ENCODE data around the gene RGS19.
A peak's percentile ranks its signal among the peaks of the same experiment; 100 is the strongest.

RGS19 gene

DNA sequence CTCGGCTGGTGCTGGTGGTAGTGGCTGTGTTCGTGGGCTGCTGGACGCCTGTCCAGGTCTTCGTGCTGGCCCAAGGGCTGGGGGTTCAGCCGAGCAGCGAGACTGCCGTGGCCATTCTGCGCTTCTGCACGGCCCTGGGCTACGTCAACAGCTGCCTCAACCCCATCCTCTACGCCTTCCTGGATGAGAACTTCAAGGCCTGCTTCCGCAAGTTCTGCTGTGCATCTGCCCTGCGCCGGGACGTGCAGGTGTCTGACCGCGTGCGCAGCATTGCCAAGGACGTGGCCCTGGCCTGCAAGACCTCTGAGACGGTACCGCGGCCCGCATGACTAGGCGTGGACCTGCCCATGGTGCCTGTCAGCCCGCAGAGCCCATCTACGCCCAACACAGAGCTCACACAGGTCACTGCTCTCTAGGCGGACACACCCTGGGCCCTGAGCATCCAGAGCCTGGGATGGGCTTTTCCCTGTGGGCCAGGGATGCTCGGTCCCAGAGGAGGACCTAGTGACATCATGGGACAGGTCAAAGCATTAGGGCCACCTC lies 19.2 kb upstream of the RGS19 start:
- TF ChIP-seq, protein P1, sequence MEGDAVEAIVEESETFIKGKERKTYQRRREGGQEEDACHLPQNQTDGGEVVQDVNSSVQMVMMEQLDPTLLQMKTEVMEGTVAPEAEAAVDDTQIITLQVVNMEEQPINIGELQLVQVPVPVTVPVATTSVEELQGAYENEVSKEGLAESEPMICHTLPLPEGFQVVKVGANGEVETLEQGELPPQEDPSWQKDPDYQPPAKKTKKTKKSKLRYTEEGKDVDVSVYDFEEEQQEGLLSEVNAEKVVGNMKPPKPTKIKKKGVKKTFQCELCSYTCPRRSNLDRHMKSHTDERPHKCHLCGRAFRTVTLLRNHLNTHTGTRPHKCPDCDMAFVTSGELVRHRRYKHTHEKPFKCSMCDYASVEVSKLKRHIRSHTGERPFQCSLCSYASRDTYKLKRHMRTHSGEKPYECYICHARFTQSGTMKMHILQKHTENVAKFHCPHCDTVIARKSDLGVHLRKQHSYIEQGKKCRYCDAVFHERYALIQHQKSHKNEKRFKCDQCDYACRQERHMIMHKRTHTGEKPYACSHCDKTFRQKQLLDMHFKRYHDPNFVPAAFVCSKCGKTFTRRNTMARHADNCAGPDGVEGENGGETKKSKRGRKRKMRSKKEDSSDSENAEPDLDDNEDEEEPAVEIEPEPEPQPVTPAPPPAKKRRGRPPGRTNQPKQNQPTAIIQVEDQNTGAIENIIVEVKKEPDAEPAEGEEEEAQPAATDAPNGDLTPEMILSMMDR (IDR thresholded peaks at IDR 0.05; ENCODE audit: low read depth, low read length): no peak
- no peak for DNase-seq (ENCODE audit: low read depth in 2 of 2)
- no peak overlapping the region for H3K4me3 ChIP-seq (replicated peaks in 1 of 2; ENCODE audit: low read depth in 2 of 2, low read length in 2 of 2)

DNA sequence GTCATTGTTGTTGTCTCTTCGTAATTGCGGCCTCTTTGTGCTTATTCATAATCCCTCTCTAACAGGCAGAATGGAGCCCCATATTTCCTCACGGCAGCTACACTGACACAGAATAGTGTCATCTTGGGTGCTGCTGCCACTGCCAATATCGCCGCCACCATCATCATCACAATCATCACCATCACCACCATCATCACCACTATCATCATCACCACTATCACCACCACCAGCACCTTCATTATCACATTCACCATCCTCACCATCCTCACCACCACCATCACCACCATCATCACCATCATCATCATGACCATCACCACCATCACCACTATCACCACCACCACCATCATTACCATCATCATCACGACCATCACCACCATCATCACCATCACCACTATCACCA lies 17.2 kb upstream of the RGS19 start:
- DNase-seq (ENCODE audit: low read depth in 2 of 2): no peak
- TF ChIP-seq, protein P1 (IDR thresholded peaks at IDR 0.05; ENCODE audit: low read depth, low read length): no peak
- no peak overlapping the region for H3K4me3 ChIP-seq (replicated peaks in 1 of 2; ENCODE audit: low read depth in 2 of 2, low read length in 2 of 2)

DNA sequence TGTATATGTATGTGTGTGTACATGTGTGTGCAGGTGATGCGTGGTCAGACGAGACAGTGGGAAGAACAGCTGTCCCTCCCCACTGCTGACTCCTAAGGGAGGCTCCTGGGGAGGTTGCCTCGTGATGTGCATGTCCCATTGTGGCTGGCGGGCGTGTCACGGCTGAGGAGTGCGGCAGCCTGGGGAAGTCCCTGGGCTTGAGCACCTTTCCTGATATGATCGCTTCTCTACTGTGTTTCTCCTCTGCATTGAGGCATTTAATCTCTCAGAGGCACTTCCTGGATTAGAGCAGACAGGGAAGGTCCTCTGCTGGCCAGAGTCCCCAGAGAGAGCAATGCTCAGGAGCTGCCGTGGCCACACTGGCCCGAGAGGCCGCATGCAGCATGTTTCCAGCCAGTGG lies 16.6 kb upstream of the RGS19 start:
- H3K4me3 ChIP-seq (replicated peaks in 1 of 2; ENCODE audit: low read depth in 2 of 2, low read length in 2 of 2): no peak overlapping the region
- no peak for DNase-seq (ENCODE audit: low read depth in 2 of 2)
- TF ChIP-seq, protein P1 (IDR thresholded peaks at IDR 0.05; ENCODE audit: low read depth, low read length): no peak

DNA sequence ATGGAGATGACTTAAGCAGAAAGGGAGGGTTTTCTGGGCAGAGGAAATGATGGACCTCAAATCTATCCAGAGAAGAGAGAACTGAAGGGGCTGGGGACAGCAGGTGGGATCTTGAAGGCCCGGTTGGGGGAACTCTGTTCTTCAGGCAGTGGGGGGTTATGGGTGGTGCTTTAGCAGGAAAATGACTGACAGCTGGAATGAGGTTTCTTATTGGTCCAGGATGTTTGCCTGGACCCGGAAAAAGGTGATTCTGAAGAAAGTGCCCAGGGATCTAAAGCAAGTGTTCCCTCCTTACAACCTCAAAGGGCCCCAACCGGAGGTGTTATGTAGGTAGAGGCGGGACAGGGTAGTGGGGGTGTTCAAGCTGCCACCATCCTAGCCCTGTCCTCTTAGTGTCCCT lies 16.1 kb upstream of the RGS19 start:
- DNase-seq (ENCODE audit: low read depth in 2 of 2): no peak
- TF ChIP-seq, protein P1 (IDR thresholded peaks at IDR 0.05; ENCODE audit: low read depth, low read length): no peak
- H3K4me3 ChIP-seq (replicated peaks in 1 of 2; ENCODE audit: low read depth in 2 of 2, low read length in 2 of 2): no peak overlapping the region

DNA sequence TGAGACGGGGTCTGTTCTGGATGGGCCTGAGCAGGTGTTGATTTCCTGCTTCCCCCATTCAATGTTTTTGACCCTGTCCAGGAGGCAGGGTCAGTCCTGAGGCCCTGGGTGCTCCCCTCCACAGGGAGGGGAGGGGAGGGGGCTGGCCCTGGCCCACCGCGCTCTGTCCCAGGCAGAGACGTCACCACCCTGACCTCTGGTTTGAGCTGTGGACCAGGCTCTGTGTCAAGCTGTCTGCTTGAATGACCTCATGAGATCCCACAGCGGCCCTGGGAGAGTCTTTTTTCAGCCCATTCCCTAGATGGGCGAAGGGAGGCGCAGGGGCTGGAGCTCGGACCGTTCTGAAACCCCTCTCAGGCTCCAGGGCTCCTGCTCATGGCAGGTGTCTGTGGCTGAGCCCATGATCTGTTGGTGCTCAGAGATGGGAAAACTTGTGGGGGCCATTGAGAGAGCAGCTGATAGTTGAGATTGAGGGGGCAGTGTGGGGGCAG lies 13.7 kb upstream of the RGS19 start:
- TF ChIP-seq, protein P1 (IDR thresholded peaks at IDR 0.05; ENCODE audit: low read depth, low read length): peak; percentile 4
- no peak for DNase-seq (ENCODE audit: low read depth in 2 of 2)
- no peak overlapping the region for H3K4me3 ChIP-seq (replicated peaks in 1 of 2; ENCODE audit: low read depth in 2 of 2, low read length in 2 of 2)

DNA sequence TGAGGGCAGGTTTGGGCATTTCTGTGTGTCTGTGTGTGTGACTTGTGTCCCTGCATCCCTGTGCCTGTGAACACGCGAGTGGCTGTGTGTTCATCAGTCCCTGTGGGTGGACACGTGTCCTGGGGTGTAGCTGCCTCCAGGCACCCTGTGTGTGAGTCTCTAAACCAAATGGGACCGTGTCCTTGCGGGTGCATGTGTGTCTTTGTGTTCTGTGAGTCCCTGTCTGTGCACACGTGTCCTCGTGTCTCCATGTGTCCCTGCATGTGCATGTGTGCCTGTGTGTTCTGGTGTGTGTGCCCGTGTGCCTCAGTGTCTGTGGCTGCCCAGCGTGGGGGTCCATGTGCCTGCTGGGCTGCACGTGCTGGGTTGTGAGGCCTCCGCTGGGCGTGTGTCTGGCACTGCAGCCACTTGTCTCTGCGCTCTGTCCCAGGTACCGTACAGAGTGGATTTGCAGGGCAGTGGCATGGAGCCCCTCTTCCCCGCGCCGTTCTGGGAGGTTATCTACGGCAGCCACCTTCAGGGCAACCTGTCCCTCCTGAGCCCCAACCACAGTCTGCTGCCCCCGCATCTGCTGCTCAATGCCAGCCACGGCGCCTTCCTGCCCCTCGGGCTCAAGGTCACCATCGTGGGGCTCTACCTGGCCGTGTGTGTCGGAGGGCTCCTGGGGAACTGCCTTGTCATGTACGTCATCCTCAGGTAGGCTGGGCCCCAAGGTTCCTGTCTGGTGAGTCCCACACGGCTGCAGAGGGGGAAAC lies 13.1 kb upstream of the RGS19 start:
- no peak overlapping the region for H3K4me3 ChIP-seq (replicated peaks in 1 of 2; ENCODE audit: low read depth in 2 of 2, low read length in 2 of 2)
- no peak for DNase-seq (ENCODE audit: low read depth in 2 of 2)
- TF ChIP-seq, protein P1 (IDR thresholded peaks at IDR 0.05; ENCODE audit: low read depth, low read length): no peak
